ENCODE results near the gene FBXO24. TPM values are rescaled to one million over a fixed set of nuclear protein-coding genes. Genes with fewer than 3 reads are reported as not detected.

FBXO24 gene
- total and polyA plus RNA-seq, 10 of the 15 experiments (the other 5 are each of a cell fraction or from before 2014, with no cell fraction given) = 0.11 to 0.96 (median 0.27) TPM; not detected in 4

GRCh38 chr7:100584683-100585510 lies 1.2 kb upstream of the FBXO24 start:
- intact Hi-C loops (cut with micrococcal nuclease; ENCODE audit: unreplicated experiment) (no loop called here), in situ Hi-C loops (cut with MboI) (no loop called here)
- H3K27me3 ChIP-seq (replicated peaks in 1 of 2; ENCODE audit: control insufficient read depth in 2 of 2, insufficient read depth in 2 of 2, low read length in 1 of 2) = no peaks in the 10 kb centered on the region
- ChIA-PET SMC1A (ENCODE audit: uncharacterized antibody, unreplicated experiment) (interaction anchor here (0.8 to 4.6 kb wide), 12 partner anchors 14 to 121 kb away, joined by 3 to 19 read pairs (median 4); partner anchors contain the start of genes MOSPD3, POP7 and TSC22D4), POLR2A (interaction anchor here (0.5 to 4.3 kb wide), 19 partner anchors 14 to 156 kb away, joined by 3 to 47 read pairs (median 4); partner anchors contain the start of genes AGFG2, GNB2, MOSPD3 and ZCWPW1), CTCF (interaction anchor here (0.6 to 11.6 kb wide), 13 partner anchors 12 to 268 kb away, joined by 3 to 190 read pairs (median 5); partner anchors contain the start of genes GIGYF1, MOSPD3, POP7 and PPP1R35), RAD21 (ENCODE audit: unreplicated experiment) (interaction anchor here (0.9 to 4.2 kb wide), 17 partner anchors 18 to 155 kb away, joined by 3 to 21 read pairs (median 8); partner anchors contain the start of genes AGFG2, MEPCE, MOSPD3 and POP7)
- no peak overlapping the region for H2AFZ ChIP-seq (ENCODE audit: control insufficient read depth, low read depth, low read length)
- no peak for FAIRE-seq
- WGBS (ENCODE audit: insufficient coverage, insufficient replicate concordance, low lambda C conversion rate, missing lambda C conversion rate) = 2% methylated on average over 20 of the region's 20 CpGs
- no peak for ATAC-seq
- H3K4me3 ChIP-seq = peak overlapping the region; percentile 83
- H4K20me1 ChIP-seq (ENCODE audit: control insufficient read depth, insufficient read depth) = no peaks in the 10 kb centered on the region
- peak overlapping the region; percentile 95 for H3K4me2 ChIP-seq (ENCODE audit: control insufficient read depth, insufficient read depth)
- peaks cover 24% of the 10 kb centered on the region for H3K4me1 ChIP-seq (ENCODE audit: control insufficient read depth, insufficient read depth, low read length)
- peak overlapping the region; percentile 45 for H3K27ac ChIP-seq (ENCODE audit: control insufficient read depth, insufficient read depth)
- TF ChIP-seq ELK1 (IDR thresholded peaks at IDR 0.05; ENCODE audit: low read depth, low read length) (no peak), CREM (IDR thresholded peaks at IDR 0.05; ENCODE audit: low read depth) (0 out of 2 replicates have a peak, but pooled peaks have one; percentile 27), RAD21 (IDR thresholded peaks at IDR 0.05; ENCODE audit: insufficient read depth, low read depth, low read length) (no peak), EP300 (IDR thresholded peaks at IDR 0.05; ENCODE audit: borderline replicate concordance in 1 of 2, control insufficient read depth in 1 of 2, low read depth in 2 of 2, low read length in 2 of 2) (no peak), NR2F1 (conservative IDR thresholded peaks at IDR 0.05) (0 out of 2 replicates have a peak, but pooled peaks have one; percentile 19), IRF5 (IDR thresholded peaks at IDR 0.05; ENCODE audit: borderline replicate concordance) (no peak), ESRRA (IDR thresholded peaks at IDR 0.05; ENCODE audit: low read length) (no peak), CREB1 (IDR thresholded peaks at IDR 0.05; ENCODE audit: low read depth) (0 out of 2 replicates have a peak, but pooled peaks have one; percentile 53), NRF1 (conservative IDR thresholded peaks at IDR 0.05; ENCODE audit: low read depth, low read length) (no peak), ZNF687 (IDR thresholded peaks at IDR 0.05) (no peak)
- BruUV-seq (replicated peaks) = TSS peak; percentile 43
- peaks cover 6 to 10% of the 10 kb centered on the region in 2 experiments for H3K36me3 ChIP-seq (ENCODE audit: control insufficient read depth in 2 of 2, insufficient read depth in 2 of 2, low read length in 1 of 2)
- H3K9me3 ChIP-seq (replicated peaks; ENCODE audit: control insufficient read depth, insufficient read depth, low read length) = no peaks in the 10 kb centered on the region
- DNase-seq (ENCODE audit: low read depth, low spot score) = no peak
- H3K79me2 ChIP-seq (ENCODE audit: control insufficient read depth, insufficient read depth, low read length) = peaks cover 32% of the 10 kb centered on the region
- peak overlapping the region; percentile 86 for H3K9ac ChIP-seq (ENCODE audit: control insufficient read depth, insufficient read depth, low read length)

Data from GM12878 (cell line).